DLD1 (cell line): ENCODE measurements around the gene SUMF2.
"Not testable (repeated sequence)": the region's sequence is repeated elsewhere in the genome, so short reads cannot be mapped to it uniquely, and the experiment has no call there.

Experiments
- in situ Hi-C: cut with HindIII; loops from 2 replicates; pipeline ENCODE4 v1.10.0; 2017; ENCODE audit warnings: low sequenced_read_pairs

SUMF2 gene

GRCh38 chr7:56105508-56105907, 41.4 kb downstream of the SUMF2 start:
- in situ Hi-C loops: no loop called here

DNA sequence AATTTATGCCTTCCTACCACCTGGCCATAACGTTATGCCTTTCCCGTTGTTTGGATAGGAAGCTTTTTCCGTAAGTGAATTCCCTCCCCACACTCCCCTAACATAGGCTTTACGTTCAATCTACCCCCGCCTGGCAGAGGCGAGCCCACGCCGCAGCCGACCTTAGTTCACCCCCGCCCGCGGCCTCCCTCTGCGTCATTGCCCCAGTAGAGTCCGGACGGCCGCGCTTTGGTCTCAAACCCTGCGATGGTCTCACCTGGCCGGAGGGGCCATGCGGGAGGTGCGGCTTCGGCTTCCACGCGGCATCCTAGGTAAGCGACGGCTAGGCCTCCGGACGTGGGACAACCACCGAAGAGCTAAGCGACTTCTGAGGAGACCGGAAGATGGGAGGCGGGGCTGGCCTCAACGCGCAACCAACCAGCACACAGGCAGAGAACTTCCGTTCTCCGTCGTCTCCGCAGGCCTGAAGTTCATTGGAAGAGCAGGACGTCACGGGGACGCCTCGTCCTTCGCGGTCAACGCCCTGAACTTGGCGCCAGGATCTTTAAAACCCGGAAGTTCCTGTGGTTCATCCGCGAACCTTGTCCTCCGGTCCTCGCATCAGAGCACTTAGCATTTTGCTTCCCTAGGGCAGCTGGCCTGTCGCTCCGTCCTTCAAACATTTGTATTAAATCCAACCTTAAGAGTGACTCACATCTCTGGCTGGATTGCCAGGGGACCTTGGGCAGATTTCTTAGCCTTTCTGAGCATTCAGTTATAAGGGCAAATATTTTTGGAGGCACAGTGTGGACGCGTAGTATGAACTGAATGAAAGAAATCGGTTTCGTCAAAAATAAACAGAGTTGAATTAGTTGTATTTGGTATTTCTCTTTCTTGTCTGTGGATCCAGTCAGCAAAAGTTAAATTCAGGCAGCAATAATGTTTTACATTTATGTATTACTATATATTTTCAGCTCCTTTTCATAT, 42.3 kb downstream of the SUMF2 start, which contains the start of gene CHCHD2:
TSS of gene CHCHD2 (minus strand) at position 369 of the 966 bp plus-strand sequence. CDS start at position 306, 63 bp downstream.
- in situ Hi-C loops: no loop called here

DNA sequence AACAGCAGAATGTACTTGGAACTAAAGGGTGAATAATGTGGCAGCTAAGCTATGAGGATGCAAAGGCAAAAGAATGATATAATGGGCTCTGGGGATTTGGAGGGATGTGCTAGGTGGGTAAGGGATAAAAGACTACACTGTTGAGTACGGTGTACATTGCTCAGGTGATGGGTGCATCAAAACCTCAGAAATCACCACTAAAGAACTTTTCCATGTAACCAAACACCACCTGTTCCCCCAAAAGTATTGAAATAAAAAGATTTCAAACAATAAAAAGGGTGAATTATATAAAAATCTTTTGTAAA, 43.8 kb downstream of the SUMF2 start:
- in situ Hi-C loops: no loop called here

DNA sequence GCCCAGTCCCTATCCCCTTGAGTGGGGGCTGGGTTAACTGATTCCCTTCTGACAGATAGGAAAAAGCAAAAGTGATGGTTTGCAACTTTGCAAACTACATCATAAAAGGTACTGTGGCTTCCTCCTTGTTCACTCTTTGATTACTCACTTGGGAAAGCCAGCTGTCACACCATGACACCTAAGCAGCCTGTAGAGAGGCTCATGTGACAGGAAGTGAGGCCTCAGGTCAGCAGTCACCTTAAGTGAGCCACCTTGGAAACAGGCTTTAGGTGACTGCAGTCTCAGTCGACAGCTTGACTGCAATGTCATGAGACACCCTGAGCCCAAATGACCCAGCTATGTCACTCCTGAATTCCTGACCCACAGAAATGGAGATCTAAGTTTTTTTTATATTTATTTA, 46.5 kb downstream of the SUMF2 start:
- in situ Hi-C loops: no loop called here

- in situ Hi-C loops: not testable (repeated sequence)
Observed at GRCh38 chr7:56112244-56112643, 48.2 kb downstream of the SUMF2 start.

DNA sequence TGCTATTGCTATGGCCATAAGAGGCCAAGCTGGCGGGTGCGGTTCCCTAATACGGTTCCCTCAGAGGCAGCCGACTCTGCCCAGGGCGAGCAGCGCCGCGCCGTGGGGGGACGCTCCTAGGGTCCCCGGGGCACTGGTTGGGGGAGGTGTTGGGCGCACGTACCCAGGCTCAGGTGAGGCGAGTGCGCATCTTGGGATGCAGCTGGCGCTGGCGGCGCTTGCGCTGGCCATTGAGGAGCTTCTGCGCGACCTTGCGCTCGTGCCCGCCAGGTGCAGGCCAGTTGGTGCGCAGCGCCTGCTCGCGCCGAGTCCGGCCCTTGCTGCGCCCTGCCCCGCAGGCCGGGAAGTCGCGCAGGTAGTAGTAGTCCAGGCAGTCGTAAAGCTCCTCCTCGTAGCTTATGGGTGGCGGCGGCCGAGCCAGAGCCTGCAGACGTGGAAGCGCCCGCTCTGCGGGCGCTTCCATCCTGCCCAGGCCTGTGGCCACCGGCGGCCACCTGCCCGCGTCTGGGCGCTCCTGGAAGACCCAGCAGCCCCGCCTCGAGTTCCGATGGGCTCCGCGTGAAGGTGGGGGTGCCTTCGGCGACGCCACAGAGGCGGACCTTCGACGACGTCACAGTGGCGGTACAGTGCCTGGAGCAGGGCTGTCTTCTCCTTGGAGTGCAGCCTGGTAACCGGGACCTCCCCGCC, 51.9 kb downstream of the SUMF2 start, which contains the start of gene NUPR2:
TSS of gene NUPR2 (minus strand) at position 566 of the 687 bp plus-strand sequence. CDS start at position 463, 103 bp downstream.
- in situ Hi-C loops: no loop called here

DNA sequence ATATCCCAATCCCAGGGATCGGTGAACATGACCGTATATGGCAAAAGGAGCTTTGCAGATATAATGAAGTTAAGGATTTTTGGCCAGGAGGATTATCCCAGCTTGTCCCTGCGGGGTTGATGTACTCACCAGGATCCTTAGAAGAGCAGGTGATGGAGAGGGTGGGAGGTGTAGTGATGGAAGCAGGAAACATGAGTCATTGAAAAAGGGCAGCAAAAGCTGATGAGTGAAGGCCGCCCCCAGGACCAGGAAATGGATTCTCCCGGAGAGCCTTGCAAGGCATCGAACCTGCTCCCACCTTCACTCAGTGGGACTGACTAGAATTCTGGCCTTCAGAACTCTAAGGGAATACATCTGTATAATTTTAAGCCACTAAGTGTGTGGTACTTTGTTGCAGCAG, 57.4 kb downstream of the SUMF2 start:
- in situ Hi-C loops: no loop called here

GRCh38 chr7:56124981-56125380, 60.9 kb downstream of the SUMF2 start:
- in situ Hi-C loops: no loop called here

- in situ Hi-C loops: no loop called here
Observed at GRCh38 chr7:56125831-56126230, 61.7 kb downstream of the SUMF2 start.

- in situ Hi-C loops: no loop called here
Observed at GRCh38 chr7:56127241-56127975, 63.3 kb downstream of the SUMF2 start.
